A549 (cell line): ENCODE measurements around the gene GPR37L1. TPM values are rescaled to one million over a fixed set of nuclear protein-coding genes. Genes with fewer than 3 reads are reported as not detected.

ENCODE experiments used
- ATAC-seq, 2 experiments: fragments of 200-7000 bp in 1 of 2; fragments of >200 bp in 1 of 2; cut with Nextera tagmentation in 1 of 2; cut with Tn5 transposase in 1 of 2; 3 replicates each; pipeline versions ENCODE4 v1.8.0 to v1.9.1; 2018 to 2020; ENCODE audit warnings: mild to moderate bottlenecking in 1 of 2, moderate library complexity in 1 of 2
- CTCF ChIA-PET: fragments of 300-600 bp; sonication (Branson Sonifier 250); formaldehyde crosslinking; extraction: SDS; loops from one replicate; lab custom pipeline; 2021; ENCODE audit warnings: antibody characterized with exemption, inconsistent platforms; lab: Yijun Ruan, JAX
- POLR2A ChIA-PET: fragments of 350-600 bp; formaldehyde crosslinking; extraction: SDS; loops from one replicate; lab custom pipeline; 2021; ENCODE audit warnings: antibody characterized with exemption, inconsistent platforms; lab: Yijun Ruan, JAX
- DNase-seq, 2 experiments: peaks; one replicate each; pipeline versions ENCODE4 v3.0.0 to v3.0.0-alpha.2; 2011 to 2016; ENCODE audit warnings: low read depth in 1 of 2, low spot score in 1 of 2
- FAIRE-seq: peaks from 2 replicates; lab custom pipeline; 2011; peaks lifted over from hg19 to GRCh38; lab: Jason Lieb, UNC
- H3K27ac ChIP-seq, 2 experiments: fragments of >200 bp; sonication (Bioruptor Twin); formaldehyde crosslinking; 3 replicates each; pipeline ENCODE4 v1.5.1; 2016 to 2017
- H3K4me1 ChIP-seq: fragments of >200 bp; sonication (Bioruptor Twin); formaldehyde crosslinking; 3 replicates; pipeline ENCODE4 v1.6.1; 2016
- H3K4me2 ChIP-seq: fragments of >200 bp; sonication (Bioruptor Twin); formaldehyde crosslinking; 3 replicates; pipeline ENCODE4 v1.6.1; 2016
- H3K4me3 ChIP-seq: fragments of >200 bp; sonication (Bioruptor Twin); formaldehyde crosslinking; 3 replicates; pipeline ENCODE4 v1.5.1; 2016
- H3K9me3 ChIP-seq: fragments of >200 bp; sonication (Bioruptor Twin); formaldehyde crosslinking; 3 replicates; pipeline ENCODE4 v1.6.1; 2016
- ATOH8 ChIP-seq: fragments of 250-450 bp; sonication (Bioruptor Pico); IDR thresholded peaks from 2 replicates; pipeline ENCODE4 v1.5.0; 2020; ENCODE audit warnings: low read depth, mild to moderate bottlenecking, moderate library complexity
- CBX2 ChIP-seq: fragments of 200-600 bp; sonication (generic); IDR thresholded peaks from 2 replicates; pipeline ENCODE4 v1.6.1; 2016; ENCODE audit warnings: low read depth, mild to moderate bottlenecking, borderline replicate concordance
- CBX8 ChIP-seq: fragments of 200-600 bp; sonication (generic); IDR thresholded peaks from 2 replicates; pipeline ENCODE4 v1.6.1; 2016
- CHD2 ChIP-seq: fragments of 150-350 bp; IDR thresholded peaks from 2 replicates; pipeline ENCODE4 v1.6.1; 2014; ENCODE audit warnings: low read length; ENCODE audit not compliant: partially characterized antibody
- EHF ChIP-seq: fragments of 250-450 bp; sonication (Bioruptor Pico); IDR thresholded peaks from 2 replicates; pipeline ENCODE4 v1.5.0; 2020; ENCODE audit warnings: mild to moderate bottlenecking
- ESRRA ChIP-seq: fragments of 150-350 bp; IDR thresholded peaks from 2 replicates; pipeline ENCODE4 v1.6.1; 2014; ENCODE audit warnings: mild to moderate bottlenecking, low read length, borderline replicate concordance
- FOSB ChIP-seq: fragments of 250-450 bp; sonication (Bioruptor Pico); IDR thresholded peaks from 2 replicates; pipeline ENCODE4 v1.5.0; 2020; ENCODE audit warnings: mild to moderate bottlenecking, moderate library complexity
- GATA3 ChIP-seq: IDR thresholded peaks from 2 replicates; pipeline ENCODE4 v1.6.1; 2012; ENCODE audit warnings: borderline replicate concordance
- HDAC2 ChIP-seq: fragments of 200-600 bp; sonication (generic); IDR thresholded peaks from 2 replicates; pipeline ENCODE4 v1.6.1; 2016
- HOXA7 ChIP-seq: fragments of 250-450 bp; sonication (Bioruptor Pico); IDR thresholded peaks from 2 replicates; pipeline ENCODE4 v1.5.0; 2020; ENCODE audit warnings: mild to moderate bottlenecking, moderate library complexity
- HOXB13 ChIP-seq: fragments of 250-450 bp; sonication (Bioruptor Pico); IDR thresholded peaks from 2 replicates; pipeline ENCODE4 v1.5.0; 2020; ENCODE audit warnings: low read depth, mild to moderate bottlenecking, moderate library complexity
- JUNB ChIP-seq: fragments of >200 bp; sonication (Bioruptor Twin); formaldehyde crosslinking; IDR thresholded peaks from 2 replicates; pipeline ENCODE4 v1.6.1; 2016
- MYC ChIP-seq: IDR thresholded peaks from 2 replicates; pipeline ENCODE4 v1.6.1; 2012; ENCODE audit warnings: mild to moderate bottlenecking, inconsistent platforms, low read length, improper control_type of control experiment, borderline replicate concordance
- NFE2L2 ChIP-seq: fragments of 150-350 bp; conservative IDR thresholded peaks from 2 replicates; pipeline ENCODE4 v1.6.1; 2014; ENCODE audit warnings: low read length
- PBX3 ChIP-seq: IDR thresholded peaks from 2 replicates; pipeline ENCODE4 v1.6.1; 2012
- PHF8 ChIP-seq: fragments of 200-600 bp; sonication (generic); IDR thresholded peaks from 2 replicates; pipeline ENCODE4 v1.6.1; 2016; ENCODE audit warnings: low read depth, mild to moderate bottlenecking, antibody characterized with exemption, moderate library complexity, borderline replicate concordance
- RARB ChIP-seq: fragments of 250-450 bp; sonication (Bioruptor Pico); IDR thresholded peaks from 2 replicates; pipeline ENCODE4 v1.8.0; 2021; ENCODE audit warnings: mild to moderate bottlenecking, moderate library complexity
- SREBF2 ChIP-seq: fragments of 450-650 bp; IDR thresholded peaks from 2 replicates; pipeline ENCODE4 v1.6.1; 2014; ENCODE audit warnings: mild to moderate bottlenecking, moderate library complexity
- TFCP2L1 ChIP-seq: fragments of 250-450 bp; sonication (Bioruptor Pico); IDR thresholded peaks from 2 replicates; pipeline ENCODE4 v1.5.0; 2021; ENCODE audit warnings: mild to moderate bottlenecking
- ZC3H11A ChIP-seq: fragments of 450-650 bp; IDR thresholded peaks from 2 replicates; pipeline ENCODE4 v1.6.1; 2014; ENCODE audit warnings: antibody characterized with exemption, mild to moderate bottlenecking
- ZFP36 ChIP-seq: fragments of 450-650 bp; IDR thresholded peaks from 2 replicates; pipeline ENCODE4 v1.6.1; 2014; ENCODE audit warnings: borderline replicate concordance; ENCODE audit not compliant: partially characterized antibody
- ZSCAN20 ChIP-seq: fragments of 250-450 bp; sonication (Bioruptor Pico); IDR thresholded peaks from 2 replicates; pipeline ENCODE4 v1.8.0; 2022; ENCODE audit warnings: mild to moderate bottlenecking, moderate library complexity
- WGBS: methylation state at CpG from one replicate; pipeline ENCODE4 v1.1.6; 2017; ENCODE audit errors: missing lambda C conversion rate; 5-methylcytosine and 5-hydroxymethylcytosine counted together
- polyA plus RNA-seq, 4 experiments: library from polyadenylated mRNA; depleted of rRNA in 3 of 4; stranded (reverse); fragments of >200 nt; fragmentation: RNase III in 1 of 4; extraction: RNeasy Plus Mini Kit Qiagen cat#74134 plus additional on column Dnase treatment in 1 of 4; gene quantifications; 2 replicates in 3 of 4; 3 replicates in 1 of 4; pipeline ENCODE4 v1.2.3, GENCODE V29; 2011 to 2017
- TF ChIP-seq, protein P1 (sequence below): fragments of 450-650 bp; IDR thresholded peaks from 2 replicates; pipeline ENCODE4 v1.6.1; 2014; ENCODE audit warnings: antibody characterized with exemption
- TF ChIP-seq, protein P2 (sequence below): IDR thresholded peaks from 2 replicates; pipeline ENCODE4 v1.6.1; 2012; ENCODE audit warnings: low read depth, borderline replicate concordance

Gene GPR37L1
- polyA plus RNA-seq, 2 of the 4 experiments (the other 2 are of a cell fraction): 0.08 to 0.13 TPM

- FAIRE-seq: no peak
- ATAC-seq: no peak
- no peak overlapping the region for H3K27ac ChIP-seq
- H3K4me3 ChIP-seq: no peak overlapping the region
- ChIA-PET POLR2A (no interaction called here), CTCF (interaction anchor here (0.8 to 2.8 kb wide), 3 partner anchors 15 to 33 kb away, joined by 4 to 8 read pairs (median 7); no protein-coding TSS in a partner anchor)
- H3K9me3 ChIP-seq: no peaks in the 10 kb centered on the region
- peaks cover 1% of the 10 kb centered on the region; the same call in 2 of the 3 replicates for H3K4me1 ChIP-seq
- WGBS: 77% methylated on average over 8 of the region's 18 CpGs
- TF ChIP-seq RARB (no peak), CBX8 (no peak), ZFP36 (no peak), EHF (no peak), ATOH8 (CRISPR knock-in tag) (no peak), HDAC2 (no peak), CBX2 (no peak), PHF8 (no peak)
- TF ChIP-seq, protein P1, sequence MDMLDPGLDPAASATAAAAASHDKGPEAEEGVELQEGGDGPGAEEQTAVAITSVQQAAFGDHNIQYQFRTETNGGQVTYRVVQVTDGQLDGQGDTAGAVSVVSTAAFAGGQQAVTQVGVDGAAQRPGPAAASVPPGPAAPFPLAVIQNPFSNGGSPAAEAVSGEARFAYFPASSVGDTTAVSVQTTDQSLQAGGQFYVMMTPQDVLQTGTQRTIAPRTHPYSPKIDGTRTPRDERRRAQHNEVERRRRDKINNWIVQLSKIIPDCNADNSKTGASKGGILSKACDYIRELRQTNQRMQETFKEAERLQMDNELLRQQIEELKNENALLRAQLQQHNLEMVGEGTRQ: no peak
- TF ChIP-seq, protein P2, sequence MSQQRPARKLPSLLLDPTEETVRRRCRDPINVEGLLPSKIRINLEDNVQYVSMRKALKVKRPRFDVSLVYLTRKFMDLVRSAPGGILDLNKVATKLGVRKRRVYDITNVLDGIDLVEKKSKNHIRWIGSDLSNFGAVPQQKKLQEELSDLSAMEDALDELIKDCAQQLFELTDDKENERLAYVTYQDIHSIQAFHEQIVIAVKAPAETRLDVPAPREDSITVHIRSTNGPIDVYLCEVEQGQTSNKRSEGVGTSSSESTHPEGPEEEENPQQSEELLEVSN: no peak
- DNase-seq: no peak
- H3K4me2 ChIP-seq: no peak overlapping the region
These were observed 45.1 kb downstream of the GPR37L1 start for GRCh38 chr1:202167708-202168415.

GRCh38 chr1:202168861-202169260, 46.1 kb downstream of the GPR37L1 start:
- TF ChIP-seq CBX2 (no peak), HOXA7 (CRISPR knock-in tag) (no peak), HOXB13 (CRISPR knock-in tag) (no peak), ATOH8 (CRISPR knock-in tag) (no peak), CHD2 (no peak), GATA3 (no peak), HDAC2 (no peak), FOSB (CRISPR knock-in tag) (no peak), ZC3H11A (no peak), SREBF2 (no peak), PBX3 (no peak), ESRRA (no peak), NFE2L2 (no peak), TFCP2L1 (CRISPR knock-in tag) (no peak), ZSCAN20 (CRISPR knock-in tag) (no peak), JUNB (no peak), MYC (no peak), CBX8 (no peak)
- TF ChIP-seq, protein P2: no peak
- TF ChIP-seq, protein P1: no peak
- WGBS: 58% methylated on average over 2 of the region's 7 CpGs
- FAIRE-seq (no peak), ATAC-seq (no peak), DNase-seq (no peak)
- H3K9me3 ChIP-seq: no peaks in the 10 kb centered on the region
- no peak overlapping the region for H3K27ac ChIP-seq
- no peaks in the 10 kb centered on the region for H3K4me1 ChIP-seq
- no peak overlapping the region for H3K4me3 ChIP-seq
- POLR2A ChIA-PET: no interaction called here
- CTCF ChIA-PET: interaction anchor here (0.7 kb wide), 1 partner anchor 11 kb away, joined by 3 read pairs; no protein-coding TSS in a partner anchor
- no peak overlapping the region for H3K4me2 ChIP-seq
